Measurements from ENCODE around the gene INPP4B. TPM values are rescaled to one million over a fixed set of nuclear protein-coding genes. Genes with fewer than 3 reads are reported as not detected.

Gene INPP4B
- total and polyA plus RNA-seq, 3 donors from 2014 or later: 23.2 to 64.5 (median 55.2) TPM

DNA sequence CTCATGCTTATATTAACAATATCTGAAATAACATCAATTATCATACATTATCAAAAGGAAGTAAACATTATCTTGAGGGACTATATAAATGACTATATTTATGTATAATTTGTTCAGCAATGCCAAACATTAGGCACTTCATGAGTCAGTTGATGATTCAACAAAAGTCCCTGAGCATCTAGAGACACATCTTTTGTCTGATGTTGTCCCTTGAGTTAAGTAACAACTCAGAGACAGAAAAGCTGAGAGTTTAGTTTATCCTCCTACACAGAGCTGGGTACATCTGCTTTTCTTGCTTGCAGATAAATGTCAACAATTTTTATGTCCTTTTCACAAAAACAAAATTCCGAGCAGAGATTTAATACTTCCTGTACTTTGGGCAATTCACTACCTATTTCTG is 311.1 kb downstream of the INPP4B start:
- Histone ChIP-seq H3K4me3 (no peak overlapping the region), H3K27ac (no peak overlapping the region), H3K9me3 (no peaks in the 10 kb centered on the region), H3K27me3 (no peaks in the 10 kb centered on the region), H3K4me1 (no peaks in the 10 kb centered on the region), H3K36me3 (ENCODE audit: low read depth, missing control alignments) (no peaks in the 10 kb centered on the region)
- intact Hi-C loops (cut with DNase I; ENCODE audit: low total_unique reads): no loop called here
- WGBS, 2 donors: 50 to 53% methylated on average over 1 of the region's 1 CpG
- TF ChIP-seq POLR2A (IDR thresholded peaks at IDR 0.05): no peak
- TF ChIP-seq, protein P1, sequence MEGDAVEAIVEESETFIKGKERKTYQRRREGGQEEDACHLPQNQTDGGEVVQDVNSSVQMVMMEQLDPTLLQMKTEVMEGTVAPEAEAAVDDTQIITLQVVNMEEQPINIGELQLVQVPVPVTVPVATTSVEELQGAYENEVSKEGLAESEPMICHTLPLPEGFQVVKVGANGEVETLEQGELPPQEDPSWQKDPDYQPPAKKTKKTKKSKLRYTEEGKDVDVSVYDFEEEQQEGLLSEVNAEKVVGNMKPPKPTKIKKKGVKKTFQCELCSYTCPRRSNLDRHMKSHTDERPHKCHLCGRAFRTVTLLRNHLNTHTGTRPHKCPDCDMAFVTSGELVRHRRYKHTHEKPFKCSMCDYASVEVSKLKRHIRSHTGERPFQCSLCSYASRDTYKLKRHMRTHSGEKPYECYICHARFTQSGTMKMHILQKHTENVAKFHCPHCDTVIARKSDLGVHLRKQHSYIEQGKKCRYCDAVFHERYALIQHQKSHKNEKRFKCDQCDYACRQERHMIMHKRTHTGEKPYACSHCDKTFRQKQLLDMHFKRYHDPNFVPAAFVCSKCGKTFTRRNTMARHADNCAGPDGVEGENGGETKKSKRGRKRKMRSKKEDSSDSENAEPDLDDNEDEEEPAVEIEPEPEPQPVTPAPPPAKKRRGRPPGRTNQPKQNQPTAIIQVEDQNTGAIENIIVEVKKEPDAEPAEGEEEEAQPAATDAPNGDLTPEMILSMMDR (IDR thresholded peaks at IDR 0.05): no peak
- no peak for DNase-seq

DNA sequence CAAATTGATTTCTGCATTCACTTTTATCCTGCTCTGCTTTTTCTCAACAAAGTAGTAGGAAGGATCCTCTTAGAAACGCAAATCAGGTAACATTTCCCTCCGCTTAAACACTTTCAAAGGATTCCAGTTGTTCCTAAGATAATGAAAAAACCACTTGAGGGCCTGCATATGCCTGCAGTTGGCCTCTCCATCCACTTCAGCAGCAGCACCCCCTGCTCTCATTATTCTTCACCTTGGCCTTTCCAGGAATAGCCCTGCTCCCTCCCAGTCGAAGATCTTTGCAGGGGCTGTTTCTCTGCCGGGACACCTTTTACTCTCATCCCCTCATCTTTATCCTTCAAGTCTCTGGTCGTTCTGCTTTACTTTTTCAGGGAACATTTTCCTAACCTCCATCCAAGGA is 314.0 kb downstream of the INPP4B start:
- no peaks in the 10 kb centered on the region for H3K4me1 ChIP-seq
- H3K36me3 ChIP-seq (ENCODE audit: low read depth, missing control alignments): no peaks in the 10 kb centered on the region
- H3K4me3 ChIP-seq: no peak overlapping the region
- no peaks in the 10 kb centered on the region for H3K9me3 ChIP-seq
- intact Hi-C loops (cut with DNase I; ENCODE audit: low total_unique reads): no loop called here
- no peaks in the 10 kb centered on the region for H3K27me3 ChIP-seq
- DNase-seq: no peak
- WGBS, 2 donors: 74 to 78% methylated on average over 5 of the region's 5 CpGs
- no peak for TF ChIP-seq POLR2A (IDR thresholded peaks at IDR 0.05)
- TF ChIP-seq, protein P1 (IDR thresholded peaks at IDR 0.05): no peak
- H3K27ac ChIP-seq: no peak overlapping the region

DNA sequence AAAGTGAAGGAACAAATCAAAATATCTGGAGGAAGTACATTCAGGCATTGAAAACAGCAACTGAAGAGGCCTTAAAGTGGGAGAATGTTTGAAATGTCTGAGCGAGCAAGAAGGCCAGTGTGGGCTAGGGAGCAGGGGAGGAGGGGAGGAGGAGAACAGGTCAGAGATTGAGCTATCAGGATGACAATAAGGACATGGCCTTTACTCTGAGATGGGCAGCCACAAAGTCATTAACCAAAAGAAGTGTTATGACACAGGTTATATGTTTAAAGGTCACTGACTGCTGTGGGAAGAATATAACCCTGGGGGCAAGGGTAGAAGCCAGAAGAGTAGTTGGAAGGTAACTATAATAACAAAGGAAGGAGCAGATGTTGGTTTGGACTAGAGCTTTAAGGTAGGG is 315.4 kb downstream of the INPP4B start:
- TF ChIP-seq, protein P1 (IDR thresholded peaks at IDR 0.05): no peak
- TF ChIP-seq POLR2A (IDR thresholded peaks at IDR 0.05): no peak
- intact Hi-C loops (cut with DNase I; ENCODE audit: low total_unique reads): no loop called here
- H3K27ac ChIP-seq: no peak overlapping the region
- H3K9me3 ChIP-seq: no peaks in the 10 kb centered on the region
- H3K27me3 ChIP-seq: no peaks in the 10 kb centered on the region
- DNase-seq: no peak
- H3K4me1 ChIP-seq: no peaks in the 10 kb centered on the region
- no peaks in the 10 kb centered on the region for H3K36me3 ChIP-seq (ENCODE audit: low read depth, missing control alignments)
- no peak overlapping the region for H3K4me3 ChIP-seq
- WGBS, 2 donors: 79 to 81% methylated on average over 1 of the region's 1 CpG

DNA sequence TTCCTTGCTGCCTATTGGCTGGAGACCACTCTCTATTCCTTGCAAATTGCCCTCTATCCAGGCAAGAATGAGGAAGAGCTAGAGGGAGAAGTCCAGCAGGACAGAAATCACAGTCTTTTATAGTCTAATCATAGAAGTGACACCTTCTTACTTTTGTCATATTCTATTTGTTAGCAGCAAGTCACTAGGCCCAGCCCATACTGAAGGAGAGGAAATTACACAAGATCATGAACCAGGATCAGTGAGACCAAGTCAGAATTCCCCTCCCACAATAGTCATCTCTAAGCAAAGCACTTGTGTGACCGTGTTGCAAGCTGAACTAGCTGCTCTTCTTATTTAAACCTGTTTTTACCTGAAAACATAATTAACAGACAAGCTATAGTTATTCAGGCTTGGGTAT is 317.7 kb downstream of the INPP4B start:
- TF ChIP-seq, protein P1 (IDR thresholded peaks at IDR 0.05): no peak
- no peak for TF ChIP-seq POLR2A (IDR thresholded peaks at IDR 0.05)
- H3K4me3 ChIP-seq: no peak overlapping the region
- intact Hi-C loops (cut with DNase I; ENCODE audit: low total_unique reads): no loop called here

DNA sequence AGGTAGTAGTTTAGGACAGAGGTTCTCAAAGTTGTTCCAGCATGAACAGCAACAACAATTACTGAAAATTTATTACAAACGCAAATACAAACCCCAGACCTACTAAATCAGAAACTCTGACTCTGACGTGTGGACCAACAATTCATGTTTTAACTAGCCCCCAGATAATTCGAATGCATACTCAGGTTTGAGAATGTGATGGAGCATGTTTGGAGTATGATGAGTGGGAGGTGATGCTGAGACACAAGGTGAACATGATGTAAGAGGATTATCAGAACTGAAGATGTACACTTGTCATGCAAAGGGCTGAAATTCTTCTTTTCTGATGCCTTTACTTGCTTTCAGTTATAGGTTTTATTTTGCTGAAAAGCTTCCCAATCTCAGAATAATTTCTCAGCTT is 323.0 kb downstream of the INPP4B start:
- no peaks in the 10 kb centered on the region for H3K4me1 ChIP-seq
- TF ChIP-seq, protein P1 (IDR thresholded peaks at IDR 0.05): no peak
- no peak for TF ChIP-seq POLR2A (IDR thresholded peaks at IDR 0.05)
- no peaks in the 10 kb centered on the region for H3K9me3 ChIP-seq
- 72 to 78% methylated on average over 3 of the region's 3 CpGs for WGBS, 2 donors
- no peak for DNase-seq
- H3K27ac ChIP-seq: no peak overlapping the region
- H3K4me3 ChIP-seq: no peak overlapping the region
- H3K27me3 ChIP-seq: no peaks in the 10 kb centered on the region
- no peaks in the 10 kb centered on the region for H3K36me3 ChIP-seq (ENCODE audit: low read depth, missing control alignments)
- intact Hi-C loops (cut with DNase I; ENCODE audit: low total_unique reads): no loop called here

More for the DNA sequence above, 317.7 kb downstream of the INPP4B start:
- WGBS, 2 donors: 94 to 95% methylated on average over 1 of the region's 1 CpG
- H3K36me3 ChIP-seq (ENCODE audit: low read depth, missing control alignments): no peaks in the 10 kb centered on the region
- no peak overlapping the region for H3K27ac ChIP-seq
- H3K27me3 ChIP-seq: no peaks in the 10 kb centered on the region
- no peaks in the 10 kb centered on the region for H3K4me1 ChIP-seq
- no peaks in the 10 kb centered on the region for H3K9me3 ChIP-seq
- DNase-seq: no peak

Data from testis (tissue), 3 donors.